H9 (cell line): Measurements from ENCODE around the gene FLACC1. TPM values are rescaled to one million over a fixed set of nuclear protein-coding genes. Genes with fewer than 3 reads are reported as not detected.

ENCODE experiments used
- DNase-seq: peaks from one replicate; pipeline ENCODE4 v3.0.0-alpha.2; 2017
- H2AFZ ChIP-seq: one replicate; pipeline ENCODE4 v1.6.1; 2013; ENCODE audit warnings: mild to moderate bottlenecking, low read length, control low read depth, moderate library complexity
- H2AK5ac ChIP-seq: 2 replicates; pipeline ENCODE4 v1.6.1; 2013; ENCODE audit warnings: low read length, control low read depth, mixed read lengths; ENCODE audit not compliant: insufficient read length
- H2BK120ac ChIP-seq: one replicate; pipeline ENCODE4 v1.6.1; 2013; ENCODE audit warnings: low read depth, mild to moderate bottlenecking, low read length, control low read depth, inconsistent platforms; ENCODE audit not compliant: poor library complexity, severe bottlenecking
- H2BK12ac ChIP-seq: 2 replicates; pipeline ENCODE4 v1.6.1; 2013; ENCODE audit warnings: low read length, control low read depth, mixed read lengths, low read depth; ENCODE audit not compliant: insufficient read length
- H2BK15ac ChIP-seq: 2 replicates; pipeline ENCODE4 v1.6.1; 2013; ENCODE audit warnings: low read depth, low read length, control low read depth
- H2BK20ac ChIP-seq: one replicate; pipeline ENCODE4 v1.6.1; 2013; ENCODE audit warnings: low read depth, mild to moderate bottlenecking, low read length, control low read depth, inconsistent platforms; ENCODE audit not compliant: poor library complexity, severe bottlenecking
- H2BK5ac ChIP-seq: 2 replicates; pipeline ENCODE4 v1.6.1; 2013; ENCODE audit warnings: low read length, control low read depth, mixed read lengths; ENCODE audit not compliant: insufficient read length
- H3K14ac ChIP-seq: 2 replicates; pipeline ENCODE4 v1.6.1; 2013; ENCODE audit warnings: low read length, control low read depth; ENCODE audit not compliant: insufficient read depth
- H3K18ac ChIP-seq: 2 replicates; pipeline ENCODE4 v1.6.1; 2013; ENCODE audit warnings: low read depth, mild to moderate bottlenecking, mixed read lengths, low read length, control low read depth; ENCODE audit not compliant: insufficient read length
- H3K23ac ChIP-seq: 2 replicates; pipeline ENCODE4 v1.6.1; 2013; ENCODE audit warnings: low read length, control low read depth, mixed read lengths, low read depth; ENCODE audit not compliant: insufficient read length
- H3K23me2 ChIP-seq: 2 replicates; pipeline ENCODE4 v1.6.1; 2013; ENCODE audit warnings: low read depth, mild to moderate bottlenecking, mixed read lengths, low read length, control low read depth; ENCODE audit not compliant: insufficient read length, poor library complexity, severe bottlenecking
- H3K27ac ChIP-seq: 2 replicates; pipeline ENCODE4 v1.5.1; 2013; ENCODE audit warnings: low read length, control low read depth, mixed read lengths, low read depth; ENCODE audit not compliant: insufficient read length
- H3K27me3 ChIP-seq: 2 replicates; pipeline ENCODE4 v1.6.1; 2013; ENCODE audit warnings: low read length, control low read depth, inconsistent platforms; ENCODE audit not compliant: insufficient read depth
- H3K4ac ChIP-seq: 2 replicates; pipeline ENCODE4 v1.6.1; 2013; ENCODE audit warnings: low read depth, mild to moderate bottlenecking, control low read depth, inconsistent platforms, low read length, moderate library complexity
- H3K4me1 ChIP-seq: 2 replicates; pipeline ENCODE4 v1.6.1; 2013; ENCODE audit warnings: low read length, control low read depth, inconsistent platforms; ENCODE audit not compliant: insufficient read depth
- H3K4me2 ChIP-seq: 2 replicates; pipeline ENCODE4 v1.6.1; 2013; ENCODE audit warnings: low read length, control low read depth, mixed read lengths; ENCODE audit not compliant: insufficient read length, insufficient read depth
- H3K56ac ChIP-seq: 2 replicates; pipeline ENCODE4 v1.6.1; 2013; ENCODE audit warnings: low read depth, mild to moderate bottlenecking, mixed read lengths, low read length, control low read depth; ENCODE audit not compliant: insufficient read length
- H3K79me1 ChIP-seq: 2 replicates; pipeline ENCODE4 v1.6.1; 2013; ENCODE audit warnings: low read depth, mild to moderate bottlenecking, moderate library complexity, low read length, control low read depth, inconsistent platforms; ENCODE audit not compliant: insufficient read depth, poor library complexity, severe bottlenecking
- H3K79me2 ChIP-seq: 2 replicates; pipeline ENCODE4 v1.6.1; 2013; ENCODE audit warnings: low read length, control low read depth, inconsistent platforms; ENCODE audit not compliant: insufficient read depth
- H3K9ac ChIP-seq: 2 replicates; pipeline ENCODE4 v1.6.1; 2013; ENCODE audit warnings: low read length, control low read depth, mixed read lengths; ENCODE audit not compliant: insufficient read length; ENCODE audit errors: extremely low read depth
- H3K9me3 ChIP-seq: one replicate; pipeline ENCODE4 v1.6.1; 2013; ENCODE audit warnings: low read depth, low read length, inconsistent platforms; ENCODE audit not compliant: control insufficient read depth
- H3T11ph ChIP-seq: one replicate; pipeline ENCODE4 v1.6.1; 2013; ENCODE audit warnings: mild to moderate bottlenecking, low read length, control low read depth, inconsistent platforms
- H4K20me1 ChIP-seq: one replicate; pipeline ENCODE4 v1.6.1; 2013; ENCODE audit not compliant: control insufficient read depth, insufficient read length, insufficient read depth
- H4K5ac ChIP-seq: 2 replicates; pipeline ENCODE4 v1.6.1; 2013; ENCODE audit warnings: low read depth, mild to moderate bottlenecking, mixed read lengths, low read length, control low read depth; ENCODE audit not compliant: insufficient read length
- H4K8ac ChIP-seq: replicated peaks from 2 replicates; pipeline ENCODE4 v1.6.1; 2013; ENCODE audit warnings: low read length, control low read depth, mixed read lengths, low read depth; ENCODE audit not compliant: insufficient read length
- H4K91ac ChIP-seq: 2 replicates; pipeline ENCODE4 v1.6.1; 2013; ENCODE audit warnings: low read depth, mild to moderate bottlenecking, moderate library complexity, mixed read lengths, low read length, control low read depth; ENCODE audit not compliant: insufficient read length
- H3K27ac Mint-ChIP-seq, 3 experiments: 2 replicates in 2 of 3; 3 replicates in 1 of 3; pipeline ENCODE4 v1.8.0; 2020 to 2021; ENCODE audit warnings: mixed read lengths in 3 of 3, mild to moderate bottlenecking in 1 of 3, moderate library complexity in 1 of 3
- H3K27me3 Mint-ChIP-seq: 2 replicates; pipeline ENCODE4 v1.8.0; 2021; ENCODE audit warnings: low read depth, mild to moderate bottlenecking, moderate library complexity, mixed read lengths
- H3K36me3 Mint-ChIP-seq, 3 experiments: 2 replicates in 2 of 3; 3 replicates in 1 of 3; pipeline ENCODE4 v1.8.0; 2020 to 2021; ENCODE audit warnings: low read depth in 3 of 3, mixed read lengths in 3 of 3; ENCODE audit not compliant: insufficient read depth in 1 of 3
- H3K4me1 Mint-ChIP-seq, 2 experiments: 2 replicates each; pipeline ENCODE4 v1.8.0; 2020; ENCODE audit warnings: mixed read lengths in 2 of 2
- H3K4me3 Mint-ChIP-seq, 2 experiments: 2 replicates in 1 of 2; 3 replicates in 1 of 2; pipeline ENCODE4 v1.8.0; 2020 to 2021; ENCODE audit warnings: mild to moderate bottlenecking in 2 of 2, mixed read lengths in 2 of 2, moderate library complexity in 1 of 2
- H3K9me3 Mint-ChIP-seq, 2 experiments: 2 replicates in 1 of 2; 3 replicates in 1 of 2; pipeline ENCODE4 v1.8.0; 2020; ENCODE audit warnings: mild to moderate bottlenecking in 2 of 2, mixed read lengths in 2 of 2, moderate library complexity in 1 of 2
- WGBS: extraction: QIAGEN DNeasy Blood & Tissue Kit; methylation state at CpG from one replicate; pipeline ENCODE4 v1.1.7; 2013; ENCODE audit warnings: missing lambda C conversion rate, low lambda C conversion rate, mixed read lengths; ENCODE audit not compliant: insufficient read length; ENCODE audit errors: extremely low coverage; 5-methylcytosine and 5-hydroxymethylcytosine counted together
- total RNA-seq: library from RNA; stranded (reverse); gene quantifications from 2 replicates; pipeline ENCODE4 v1.2.1, GENCODE V29; 2021
- TF ChIP-seq, protein P1 (sequence below): fragments of 200-600 bp; sonication (generic); conservative IDR thresholded peaks from 3 replicates; pipeline ENCODE4 v1.8.0; 2021; ENCODE audit warnings: antibody characterized with exemption, mild to moderate bottlenecking

The FLACC1 gene
- total RNA-seq, 1 experiment from 2014 or later, result 0.42 TPM

DNA sequence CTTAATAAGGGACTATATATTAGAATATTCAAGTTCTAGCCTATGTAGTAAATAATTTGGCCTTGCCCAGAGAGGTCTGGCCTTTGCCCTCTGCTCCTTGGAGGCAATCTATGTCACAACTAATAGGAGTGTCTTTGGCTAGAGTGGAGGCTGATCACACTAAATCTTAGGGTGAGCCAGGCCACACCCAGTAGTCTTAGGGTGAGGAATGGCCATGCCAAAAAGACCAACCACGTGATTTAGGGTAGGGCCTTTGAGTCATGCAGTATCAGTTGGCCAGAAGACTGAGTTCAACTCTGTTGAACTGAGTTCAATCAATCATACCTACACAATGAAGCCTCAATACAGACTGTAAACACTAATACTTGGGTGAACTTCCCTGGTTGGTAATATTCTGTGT lies 26.0 kb upstream of the FLACC1 start:
- TF ChIP-seq, protein P1, sequence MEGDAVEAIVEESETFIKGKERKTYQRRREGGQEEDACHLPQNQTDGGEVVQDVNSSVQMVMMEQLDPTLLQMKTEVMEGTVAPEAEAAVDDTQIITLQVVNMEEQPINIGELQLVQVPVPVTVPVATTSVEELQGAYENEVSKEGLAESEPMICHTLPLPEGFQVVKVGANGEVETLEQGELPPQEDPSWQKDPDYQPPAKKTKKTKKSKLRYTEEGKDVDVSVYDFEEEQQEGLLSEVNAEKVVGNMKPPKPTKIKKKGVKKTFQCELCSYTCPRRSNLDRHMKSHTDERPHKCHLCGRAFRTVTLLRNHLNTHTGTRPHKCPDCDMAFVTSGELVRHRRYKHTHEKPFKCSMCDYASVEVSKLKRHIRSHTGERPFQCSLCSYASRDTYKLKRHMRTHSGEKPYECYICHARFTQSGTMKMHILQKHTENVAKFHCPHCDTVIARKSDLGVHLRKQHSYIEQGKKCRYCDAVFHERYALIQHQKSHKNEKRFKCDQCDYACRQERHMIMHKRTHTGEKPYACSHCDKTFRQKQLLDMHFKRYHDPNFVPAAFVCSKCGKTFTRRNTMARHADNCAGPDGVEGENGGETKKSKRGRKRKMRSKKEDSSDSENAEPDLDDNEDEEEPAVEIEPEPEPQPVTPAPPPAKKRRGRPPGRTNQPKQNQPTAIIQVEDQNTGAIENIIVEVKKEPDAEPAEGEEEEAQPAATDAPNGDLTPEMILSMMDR, result no peak
- Histone ChIP-seq H3K4me1 (no peaks in the 10 kb centered on the region; the same call in 1 of the 2 replicates), H2BK20ac (no peak overlapping the region), H3K27me3 (no peaks in the 10 kb centered on the region), H4K91ac (no peak overlapping the region), H3K4me2 (no peak overlapping the region), H2AFZ (no peak overlapping the region), H2BK120ac (no peak overlapping the region), H4K20me1 (no peaks in the 10 kb centered on the region), H3K23ac (no peak overlapping the region), H2BK12ac (no peak overlapping the region), H4K5ac (no peak overlapping the region), H2AK5ac (no peak overlapping the region), H3K9me3 (no peaks in the 10 kb centered on the region), H2BK5ac (no peak overlapping the region), H3K27ac (no peak overlapping the region), H3K14ac (no peak overlapping the region), H3K18ac (no peak overlapping the region), H3K4ac (no peak overlapping the region), H3K79me2 (no peaks in the 10 kb centered on the region), H3K79me1 (no peaks in the 10 kb centered on the region), H3K9ac (no peak overlapping the region), H3K56ac (no peak overlapping the region), H2BK15ac (no peak overlapping the region), H3K23me2 (no peaks in the 10 kb centered on the region), H3T11ph (no peak overlapping the region), H4K8ac (no peak overlapping the region)
- WGBS, result no CpG with 5 or more reads among the region's 1 CpG
- H3K27ac Mint-ChIP-seq, result no peak overlapping the region
- peaks cover 11 to 18% (median 12%) of the 10 kb centered on the region in 3 experiments for H3K36me3 Mint-ChIP-seq
- H3K27me3 Mint-ChIP-seq, result no peaks in the 10 kb centered on the region
- DNase-seq, result no peak
- no peak overlapping the region for H3K4me3 Mint-ChIP-seq
- peaks cover 0 to 2% of the 10 kb centered on the region in 2 experiments; a peak in 1 of 5 replicates for H3K9me3 Mint-ChIP-seq
- H3K4me1 Mint-ChIP-seq, result peaks cover 7 to 11% of the 10 kb centered on the region in 2 experiments
